Upper lobe of right lung (tissue), 1 donor: Measurements from ENCODE around the gene TULP4. TPM values are rescaled to one million over a fixed set of nuclear protein-coding genes. Genes with fewer than 3 reads are reported as not detected.

ENCODE experiments used
- ATAC-seq: fragments of 200-7000 bp; cut with Tn5 transposase; one replicate; pipeline ENCODE4 v1.9.1; 2020; ENCODE audit warnings: mild to moderate bottlenecking, moderate library complexity
- DNase-seq: peaks from one replicate; pipeline ENCODE4 v3.0.0-alpha.2; 2020
- H3K27ac ChIP-seq: fragments of 200-600 bp; one replicate; pipeline ENCODE4 v1.8.0; 2022
- H3K27me3 ChIP-seq: fragments of 200-600 bp; one replicate; pipeline ENCODE4 v1.8.0; 2022; ENCODE audit warnings: mild to moderate bottlenecking
- H3K36me3 ChIP-seq: fragments of 200-600 bp; one replicate; pipeline ENCODE4 v1.8.0; 2022
- H3K4me1 ChIP-seq: fragments of 200-600 bp; one replicate; pipeline ENCODE4 v1.8.0; 2022
- H3K4me3 ChIP-seq: fragments of 200-600 bp; one replicate; pipeline ENCODE4 v1.8.0; 2022; ENCODE audit warnings: mild to moderate bottlenecking
- H3K9me3 ChIP-seq: fragments of 200-600 bp; one replicate; pipeline ENCODE4 v1.8.0; 2022
- intact Hi-C: fragments of 100-400 bp; cut with DNase I; formaldehyde crosslinking; loops from one replicate; pipeline ENCODE4 v1.11.0; 2022
- total RNA-seq: library from RNA; stranded (reverse); fragmentation: NEBNext Ultra II Directional; extraction: Animal tissue kit (Norgen Biotek cat#: 25700); gene quantifications from one replicate; pipeline ENCODE4 v1.2.1, GENCODE V29; 2021
- TF ChIP-seq, protein P1 (sequence below): fragments of 200-600 bp; IDR thresholded peaks from one replicate; pipeline ENCODE4 v1.8.0; 2022; ENCODE audit warnings: antibody characterized with exemption
- donor health status: DM: no; HTN: yes; CAD: no; lungs with severe emphysema.

Gene TULP4
- total RNA-seq, 1 donor from 2014 or later = 94.1 TPM

DNA sequence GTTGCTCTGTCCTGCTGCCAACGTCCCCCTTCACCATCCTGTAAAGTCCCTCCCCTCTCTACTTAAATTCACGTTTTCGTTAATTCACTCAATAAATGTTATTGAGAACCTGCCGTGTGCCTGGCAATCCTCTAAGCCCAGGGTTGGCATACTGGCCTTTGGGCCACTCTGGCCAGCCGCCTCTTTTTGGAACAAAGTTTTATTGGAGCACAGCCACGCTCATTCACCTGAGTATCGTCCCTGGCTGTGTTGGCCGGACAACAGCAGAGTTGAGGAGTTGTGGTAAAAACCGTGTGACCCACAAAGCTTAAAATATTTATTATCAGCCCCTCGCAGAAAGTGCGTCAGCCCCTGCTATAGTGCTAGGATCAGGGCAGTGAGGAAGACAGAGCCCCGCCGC, 192.9 kb downstream of the TULP4 start:
- DNase-seq = no peak
- Histone ChIP-seq H3K27me3 (no peaks in the 10 kb centered on the region), H3K9me3 (no peaks in the 10 kb centered on the region), H3K4me3 (no peak overlapping the region), H3K27ac (no peak overlapping the region), H3K36me3 (peaks cover 20% of the 10 kb centered on the region), H3K4me1 (no peaks in the 10 kb centered on the region)
- no peak for ATAC-seq
- TF ChIP-seq, protein P1, sequence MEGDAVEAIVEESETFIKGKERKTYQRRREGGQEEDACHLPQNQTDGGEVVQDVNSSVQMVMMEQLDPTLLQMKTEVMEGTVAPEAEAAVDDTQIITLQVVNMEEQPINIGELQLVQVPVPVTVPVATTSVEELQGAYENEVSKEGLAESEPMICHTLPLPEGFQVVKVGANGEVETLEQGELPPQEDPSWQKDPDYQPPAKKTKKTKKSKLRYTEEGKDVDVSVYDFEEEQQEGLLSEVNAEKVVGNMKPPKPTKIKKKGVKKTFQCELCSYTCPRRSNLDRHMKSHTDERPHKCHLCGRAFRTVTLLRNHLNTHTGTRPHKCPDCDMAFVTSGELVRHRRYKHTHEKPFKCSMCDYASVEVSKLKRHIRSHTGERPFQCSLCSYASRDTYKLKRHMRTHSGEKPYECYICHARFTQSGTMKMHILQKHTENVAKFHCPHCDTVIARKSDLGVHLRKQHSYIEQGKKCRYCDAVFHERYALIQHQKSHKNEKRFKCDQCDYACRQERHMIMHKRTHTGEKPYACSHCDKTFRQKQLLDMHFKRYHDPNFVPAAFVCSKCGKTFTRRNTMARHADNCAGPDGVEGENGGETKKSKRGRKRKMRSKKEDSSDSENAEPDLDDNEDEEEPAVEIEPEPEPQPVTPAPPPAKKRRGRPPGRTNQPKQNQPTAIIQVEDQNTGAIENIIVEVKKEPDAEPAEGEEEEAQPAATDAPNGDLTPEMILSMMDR = no peak
- intact Hi-C loops = no loop called here

DNA sequence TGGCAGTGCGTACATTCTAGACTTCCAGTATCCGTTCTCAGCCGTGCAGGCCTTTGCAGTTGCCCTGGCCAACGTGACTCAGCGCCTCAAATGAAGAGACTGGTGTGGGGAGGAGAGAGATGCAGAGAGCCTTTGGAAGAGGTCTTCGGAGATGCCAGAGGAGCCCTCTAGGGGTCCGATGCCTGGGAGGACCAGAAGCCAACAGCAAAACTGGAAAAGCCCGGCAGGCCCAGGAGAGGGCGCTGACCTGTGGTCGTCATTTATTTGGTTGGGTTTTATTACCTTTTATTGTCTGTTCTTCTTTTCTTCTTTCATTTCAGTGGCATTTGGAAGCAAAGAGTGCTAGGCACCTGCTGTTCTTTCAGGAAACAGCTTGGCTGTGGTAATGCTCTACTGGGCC, 194.3 kb downstream of the TULP4 start:
- Histone ChIP-seq H3K4me1 (no peaks in the 10 kb centered on the region), H3K27ac (no peak overlapping the region), H3K27me3 (no peaks in the 10 kb centered on the region), H3K9me3 (no peaks in the 10 kb centered on the region), H3K36me3 (peaks cover 14% of the 10 kb centered on the region), H3K4me3 (no peak overlapping the region)
- TF ChIP-seq, protein P1 = no peak
- ATAC-seq = no peak
- DNase-seq = no peak
- intact Hi-C loops = no loop called here

DNA sequence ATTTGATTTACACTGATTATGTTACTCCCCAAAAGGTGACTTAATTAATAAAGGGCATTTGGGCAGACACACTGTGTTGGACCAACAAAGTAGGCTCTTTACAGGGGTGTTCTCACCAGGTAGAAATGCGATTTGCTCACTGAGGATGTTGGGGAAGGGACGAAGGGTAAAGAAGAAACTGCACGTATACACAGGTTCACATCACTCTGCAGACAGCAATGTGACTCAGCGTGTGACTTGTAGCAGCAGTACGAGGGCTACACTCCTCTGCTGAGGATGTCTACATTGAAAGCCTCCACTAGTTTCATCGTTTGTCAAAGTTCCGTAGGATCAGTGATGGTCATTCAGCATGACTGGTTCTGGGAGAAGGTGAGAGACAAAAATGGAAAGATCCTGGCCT, 194.9 kb downstream of the TULP4 start:
- H3K36me3 ChIP-seq = peaks cover 12% of the 10 kb centered on the region
- H3K4me3 ChIP-seq = no peak overlapping the region
- intact Hi-C loops = no loop called here
- no peaks in the 10 kb centered on the region for H3K27me3 ChIP-seq
- DNase-seq (no peak), ATAC-seq (no peak)
- H3K27ac ChIP-seq = no peak overlapping the region
- H3K9me3 ChIP-seq = no peaks in the 10 kb centered on the region
- H3K4me1 ChIP-seq = no peaks in the 10 kb centered on the region
- TF ChIP-seq, protein P1 = no peak

DNA sequence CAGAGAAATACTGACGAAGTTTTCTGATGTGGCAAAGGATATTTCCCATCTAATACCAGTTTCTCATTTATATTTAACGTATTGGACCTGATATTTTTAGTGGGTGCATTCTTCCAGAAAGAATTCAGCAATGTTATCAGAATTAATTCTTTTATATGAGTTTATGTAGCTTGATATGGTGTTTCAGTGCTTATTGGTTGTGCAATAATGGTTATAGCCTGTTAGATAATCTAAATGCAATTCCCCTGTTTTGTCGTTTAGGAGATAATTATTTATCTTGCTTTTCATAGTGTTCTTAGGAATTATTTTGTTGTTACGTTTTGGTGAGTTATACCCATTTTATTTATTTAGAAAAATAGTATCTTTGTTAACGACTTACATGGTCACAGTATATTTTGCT, 196.2 kb downstream of the TULP4 start:
- no peak for ATAC-seq
- Histone ChIP-seq H3K27ac (no peak overlapping the region), H3K36me3 (peaks cover 12% of the 10 kb centered on the region), H3K9me3 (no peaks in the 10 kb centered on the region), H3K4me1 (no peaks in the 10 kb centered on the region), H3K27me3 (no peaks in the 10 kb centered on the region), H3K4me3 (no peak overlapping the region)
- no peak for DNase-seq
- intact Hi-C loops = no loop called here
- TF ChIP-seq, protein P1 = no peak

DNA sequence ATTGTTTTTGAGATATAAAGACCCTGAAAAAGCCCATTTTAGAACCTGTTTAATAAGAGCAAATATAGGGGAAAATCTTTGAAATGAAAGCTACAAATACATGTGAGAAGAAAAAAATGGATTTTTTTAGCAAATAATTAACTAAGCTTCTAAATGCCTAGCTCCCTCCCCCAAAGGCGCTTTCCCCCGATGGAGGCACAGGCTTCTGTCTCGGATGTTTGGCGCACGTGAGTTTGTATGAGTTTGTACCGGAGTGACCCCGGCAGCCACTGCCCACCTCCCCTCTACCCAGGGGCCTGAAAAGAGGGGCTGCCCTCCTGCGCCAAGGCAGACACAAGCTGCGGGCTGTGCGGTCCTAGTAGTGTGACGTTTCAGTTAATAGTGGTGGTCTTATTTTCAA, 197.2 kb downstream of the TULP4 start:
- H3K27ac ChIP-seq = no peak overlapping the region
- H3K36me3 ChIP-seq = peaks cover 12% of the 10 kb centered on the region
- H3K9me3 ChIP-seq = no peaks in the 10 kb centered on the region
- intact Hi-C loops = no loop called here
- TF ChIP-seq, protein P1 = no peak
- ATAC-seq (no peak), DNase-seq (no peak)
- H3K4me1 ChIP-seq = no peaks in the 10 kb centered on the region
- H3K4me3 ChIP-seq = no peak overlapping the region
- no peaks in the 10 kb centered on the region for H3K27me3 ChIP-seq

DNA sequence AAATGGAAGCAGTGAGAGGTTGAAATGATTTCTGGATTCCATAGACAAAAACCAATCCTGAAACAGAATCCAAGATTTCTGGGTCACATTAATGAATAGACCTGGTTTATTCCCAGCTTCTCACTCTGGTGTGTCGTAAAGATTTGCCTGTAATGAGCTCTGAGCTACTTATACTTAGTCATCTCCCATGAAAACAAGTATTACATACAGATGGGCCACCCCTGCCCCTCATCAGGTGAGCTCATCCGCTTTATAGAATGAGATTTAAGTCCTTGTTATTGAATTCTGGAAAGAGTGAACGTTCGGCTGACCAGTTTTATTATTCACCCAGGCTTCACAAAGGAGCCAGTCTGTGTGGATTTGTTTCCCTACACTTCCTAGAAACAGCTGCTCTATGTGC, 200.5 kb downstream of the TULP4 start:
- intact Hi-C loops = no loop called here
- ATAC-seq = no peak
- Histone ChIP-seq H3K9me3 (no peaks in the 10 kb centered on the region), H3K27ac (no peak overlapping the region), H3K4me1 (peaks cover 6% of the 10 kb centered on the region), H3K36me3 (no peaks in the 10 kb centered on the region), H3K4me3 (no peak overlapping the region), H3K27me3 (peaks cover 7% of the 10 kb centered on the region)
- no peak for DNase-seq
- TF ChIP-seq, protein P1 = no peak
